ENCODE measurements around the gene YIPF5. TPM values are rescaled to one million over a fixed set of nuclear protein-coding genes. Genes with fewer than 3 reads are reported as not detected.

The YIPF5 gene
- total RNA-seq, 3 donors from 2014 or later, result 30.5 to 50.4 (median 49.9) TPM

GRCh38 chr5:144130306-144130705 is 40.2 kb downstream of the YIPF5 start:
- H3K4me3 ChIP-seq, result no peak overlapping the region
- intact Hi-C loops (cut with DNase I; ENCODE audit: low total_unique reads), result no loop called here
- no peaks in the 10 kb centered on the region for H3K9me3 ChIP-seq
- no peak for DNase-seq (ENCODE audit: low spot score in 2 of 2)
- no peaks in the 10 kb centered on the region for H3K27me3 ChIP-seq
- no peak overlapping the region for H3K27ac ChIP-seq
- TF ChIP-seq, protein P1, sequence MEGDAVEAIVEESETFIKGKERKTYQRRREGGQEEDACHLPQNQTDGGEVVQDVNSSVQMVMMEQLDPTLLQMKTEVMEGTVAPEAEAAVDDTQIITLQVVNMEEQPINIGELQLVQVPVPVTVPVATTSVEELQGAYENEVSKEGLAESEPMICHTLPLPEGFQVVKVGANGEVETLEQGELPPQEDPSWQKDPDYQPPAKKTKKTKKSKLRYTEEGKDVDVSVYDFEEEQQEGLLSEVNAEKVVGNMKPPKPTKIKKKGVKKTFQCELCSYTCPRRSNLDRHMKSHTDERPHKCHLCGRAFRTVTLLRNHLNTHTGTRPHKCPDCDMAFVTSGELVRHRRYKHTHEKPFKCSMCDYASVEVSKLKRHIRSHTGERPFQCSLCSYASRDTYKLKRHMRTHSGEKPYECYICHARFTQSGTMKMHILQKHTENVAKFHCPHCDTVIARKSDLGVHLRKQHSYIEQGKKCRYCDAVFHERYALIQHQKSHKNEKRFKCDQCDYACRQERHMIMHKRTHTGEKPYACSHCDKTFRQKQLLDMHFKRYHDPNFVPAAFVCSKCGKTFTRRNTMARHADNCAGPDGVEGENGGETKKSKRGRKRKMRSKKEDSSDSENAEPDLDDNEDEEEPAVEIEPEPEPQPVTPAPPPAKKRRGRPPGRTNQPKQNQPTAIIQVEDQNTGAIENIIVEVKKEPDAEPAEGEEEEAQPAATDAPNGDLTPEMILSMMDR (IDR thresholded peaks at IDR 0.05), result no peak
- TF ChIP-seq POLR2AphosphoS5 (IDR thresholded peaks at IDR 0.05), result no peak
- TF ChIP-seq POLR2A (IDR thresholded peaks at IDR 0.05), result no peak
- no peaks in the 10 kb centered on the region for H3K4me1 ChIP-seq
- no peaks in the 10 kb centered on the region for H3K36me3 ChIP-seq

GRCh38 chr5:144128844-144129243 is 41.6 kb downstream of the YIPF5 start:
- H3K27ac ChIP-seq, result no peak overlapping the region
- intact Hi-C loops (cut with DNase I; ENCODE audit: low total_unique reads), result no loop called here
- no peaks in the 10 kb centered on the region for H3K36me3 ChIP-seq
- no peak overlapping the region for H3K4me3 ChIP-seq
- H3K4me1 ChIP-seq, result no peaks in the 10 kb centered on the region
- no peaks in the 10 kb centered on the region for H3K9me3 ChIP-seq
- DNase-seq (ENCODE audit: low spot score in 2 of 2), result no peak
- TF ChIP-seq POLR2A (IDR thresholded peaks at IDR 0.05) (no peak), POLR2AphosphoS5 (IDR thresholded peaks at IDR 0.05) (no peak)
- H3K27me3 ChIP-seq, result no peaks in the 10 kb centered on the region

DNA sequence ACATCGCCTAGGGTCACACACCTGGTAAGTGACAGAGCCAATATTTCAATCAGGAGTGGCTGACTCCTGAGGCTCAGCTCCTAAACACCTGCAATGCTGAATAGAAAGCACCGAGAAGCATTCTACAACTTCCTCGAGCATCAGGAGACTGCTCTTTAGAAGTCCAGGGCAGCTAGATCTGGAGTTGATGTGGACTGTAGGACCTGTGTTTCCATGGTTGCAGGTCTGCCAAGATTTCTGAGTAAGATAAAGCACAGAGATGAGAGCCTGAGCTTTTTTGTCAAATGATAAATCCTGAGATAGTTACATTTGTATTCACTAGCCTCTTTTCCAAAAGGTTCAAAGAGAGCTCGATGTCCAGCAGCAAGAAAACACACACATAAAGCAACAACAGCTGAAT is 43.8 kb downstream of the YIPF5 start:
- intact Hi-C loops (cut with DNase I; ENCODE audit: low total_unique reads), result no loop called here
- TF ChIP-seq, protein P1 (IDR thresholded peaks at IDR 0.05), result no peak
- TF ChIP-seq POLR2AphosphoS5 (IDR thresholded peaks at IDR 0.05), result no peak
- no peak for TF ChIP-seq POLR2A (IDR thresholded peaks at IDR 0.05)
- no peaks in the 10 kb centered on the region for H3K9me3 ChIP-seq
- H3K4me3 ChIP-seq, result no peak overlapping the region
- no peak for DNase-seq (ENCODE audit: low spot score in 2 of 2)
- no peaks in the 10 kb centered on the region for H3K4me1 ChIP-seq
- no peaks in the 10 kb centered on the region for H3K36me3 ChIP-seq
- H3K27me3 ChIP-seq, result no peaks in the 10 kb centered on the region
- no peak overlapping the region for H3K27ac ChIP-seq

DNA sequence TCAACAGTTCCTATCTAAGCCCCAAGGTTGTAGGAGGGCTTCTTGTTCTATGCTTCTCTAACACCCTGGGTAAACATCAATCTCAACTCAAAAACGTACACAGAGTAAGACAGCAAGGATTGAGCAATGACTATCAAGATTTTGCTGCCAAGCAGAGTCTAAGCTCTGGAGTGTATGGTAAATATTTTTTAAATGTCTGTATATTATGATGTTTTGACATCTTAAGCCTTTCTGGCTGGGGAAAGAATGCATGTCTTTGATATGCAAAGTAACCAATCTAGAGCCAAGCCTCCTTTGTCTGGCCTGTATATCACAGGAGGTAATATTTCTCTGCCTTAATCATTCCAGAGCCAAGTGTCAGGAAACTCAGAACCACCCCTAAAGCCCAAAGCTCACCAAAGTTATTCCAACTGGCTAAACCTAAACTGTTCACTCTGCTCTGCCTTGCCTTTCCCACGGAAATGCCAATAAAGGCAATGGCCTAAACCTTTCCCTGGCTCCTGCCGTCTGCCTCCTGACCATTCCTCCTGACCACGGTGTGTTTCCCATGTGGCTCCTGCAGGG is 45.2 kb downstream of the YIPF5 start:
- DNase-seq (ENCODE audit: low spot score in 2 of 2), result no peak
- intact Hi-C loops (cut with DNase I; ENCODE audit: low total_unique reads), result no loop called here
- H3K36me3 ChIP-seq, result no peaks in the 10 kb centered on the region
- H3K4me3 ChIP-seq, result no peak overlapping the region
- no peak for TF ChIP-seq POLR2AphosphoS5 (IDR thresholded peaks at IDR 0.05)
- H3K4me1 ChIP-seq, result no peaks in the 10 kb centered on the region
- no peaks in the 10 kb centered on the region for H3K9me3 ChIP-seq
- no peaks in the 10 kb centered on the region for H3K27me3 ChIP-seq
- H3K27ac ChIP-seq, result no peak overlapping the region

- Histone ChIP-seq H3K36me3 (no peaks in the 10 kb centered on the region), H3K4me3 (no peak overlapping the region), H3K9me3 (no peaks in the 10 kb centered on the region), H3K27ac (no peak overlapping the region), H3K27me3 (no peaks in the 10 kb centered on the region), H3K4me1 (no peaks in the 10 kb centered on the region)
- intact Hi-C loops (cut with DNase I; ENCODE audit: low total_unique reads), result loop anchor here (5.0 kb wide), 1 partner anchor 130 kb away; no protein-coding TSS in a partner anchor
- DNase-seq (ENCODE audit: low spot score in 2 of 2), result no peak
- TF ChIP-seq POLR2AphosphoS5 (IDR thresholded peaks at IDR 0.05), result no peak
- no peak for TF ChIP-seq POLR2A (IDR thresholded peaks at IDR 0.05)
- TF ChIP-seq, protein P1 (IDR thresholded peaks at IDR 0.05), result no peak
Observed at GRCh38 chr5:144122641-144123040, 47.8 kb downstream of the YIPF5 start.

- no peak for DNase-seq (ENCODE audit: low spot score in 2 of 2)
- H3K9me3 ChIP-seq, result no peaks in the 10 kb centered on the region
- intact Hi-C loops (cut with DNase I; ENCODE audit: low total_unique reads), result loop anchor here (5.0 kb wide), 1 partner anchor 130 kb away; no protein-coding TSS in a partner anchor
- no peaks in the 10 kb centered on the region for H3K36me3 ChIP-seq
- TF ChIP-seq, protein P1 (IDR thresholded peaks at IDR 0.05), result no peak
- TF ChIP-seq POLR2A (IDR thresholded peaks at IDR 0.05) (no peak), POLR2AphosphoS5 (IDR thresholded peaks at IDR 0.05) (no peak)
- H3K4me3 ChIP-seq, result no peak overlapping the region
- no peaks in the 10 kb centered on the region for H3K27me3 ChIP-seq
- H3K27ac ChIP-seq, result no peak overlapping the region
- H3K4me1 ChIP-seq, result no peaks in the 10 kb centered on the region
Observed at GRCh38 chr5:144122081-144122480, 48.4 kb downstream of the YIPF5 start.

All from breast epithelium (tissue), 4 donors.